Measurements from ENCODE around the gene CLCNKB. TPM values are rescaled to one million over a fixed set of nuclear protein-coding genes. Genes with fewer than 3 reads are reported as not detected.
"Not testable (repeated sequence)": the region's sequence is repeated elsewhere in the genome, so short reads cannot be mapped to it uniquely, and the experiment has no call there.

CLCNKB gene
- total and polyA plus RNA-seq, 12 donors = 0.57 to 3.4 (median 2.0) TPM

GRCh38 chr1:15997637-15998280, 45.8 kb upstream of the CLCNKB start:
- intact Hi-C loops (cut with DNase I) = loop anchor here in 2 of 10 donors (5.0 kb wide), 2 partner anchors 195 to 205 kb away; no protein-coding TSS in a partner anchor
- Histone ChIP-seq H3K27me3 (no peaks in the 10 kb centered on the region), H3K9me3 (no peaks in the 10 kb centered on the region), H3K27ac (no peak overlapping the region), H3K4me1 (no peaks in the 10 kb centered on the region), H3K36me3 (no peaks in the 10 kb centered on the region), H3K4me3 (no peak overlapping the region)
- 79 to 86% methylated on average over 9 of the region's 9 CpGs for WGBS, 2 donors
- ATAC-seq (no peak), DNase-seq (no peak)
- TF ChIP-seq CTCF (IDR thresholded peaks at IDR 0.05) = no peak

GRCh38 chr1:15998929-15999328, 44.7 kb upstream of the CLCNKB start:
- no peak for TF ChIP-seq CTCF (IDR thresholded peaks at IDR 0.05)
- intact Hi-C loops (cut with DNase I) = loop anchor here in 2 of 10 donors (5.0 kb wide), 2 partner anchors 197 to 207 kb away; no protein-coding TSS in a partner anchor
- no peak for DNase-seq
- Histone ChIP-seq H3K9me3 (no peaks in the 10 kb centered on the region), H3K36me3 (no peaks in the 10 kb centered on the region), H3K4me1 (no peaks in the 10 kb centered on the region), H3K4me3 (no peak overlapping the region), H3K27me3 (no peaks in the 10 kb centered on the region), H3K27ac (no peak overlapping the region)
- ATAC-seq = no peak
- WGBS, 2 donors = 95 to 96% methylated on average over 11 of the region's 11 CpGs

GRCh38 chr1:16001274-16001673, 42.3 kb upstream of the CLCNKB start:
- H3K36me3 ChIP-seq, ATAC-seq, H3K4me3 ChIP-seq, H3K9me3 ChIP-seq, H3K27ac ChIP-seq, DNase-seq, H3K27me3 ChIP-seq, H3K4me1 ChIP-seq: not testable (repeated sequence)
- intact Hi-C loops (cut with DNase I) = loop anchor here in 2 of 10 donors (2.0 to 10.0 kb wide), 3 partner anchors 40 to 186 kb away; no protein-coding TSS in a partner anchor
- WGBS, 2 donors = 81 to 94% methylated on average over 10 of the region's 10 CpGs

DNA sequence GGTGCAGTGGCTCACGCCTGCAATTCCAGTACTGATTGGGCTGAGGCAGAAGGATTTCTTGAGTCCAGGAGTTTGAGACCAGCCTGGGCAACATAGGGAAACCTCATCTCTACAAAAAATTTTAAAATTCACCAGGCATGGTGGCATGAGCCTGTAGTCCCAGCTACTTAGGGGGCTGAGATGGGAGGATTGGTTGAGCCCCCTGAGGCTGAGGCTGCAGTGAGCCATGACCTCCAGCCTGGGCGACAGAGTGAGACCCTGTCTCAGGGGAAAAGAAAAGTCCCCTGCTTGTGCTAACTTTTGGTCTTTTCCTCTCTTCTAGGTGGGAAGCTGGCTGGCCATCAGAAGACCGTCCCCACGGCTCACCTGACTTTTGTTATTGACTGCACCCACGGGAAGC, 38.0 kb upstream of the CLCNKB start:
- 84 to 89% methylated on average over 5 of the region's 5 CpGs for WGBS, 2 donors
- Histone ChIP-seq H3K9me3 (no peaks in the 10 kb centered on the region), H3K4me3 (no peak overlapping the region), H3K36me3 (no peaks in the 10 kb centered on the region), H3K4me1 (no peaks in the 10 kb centered on the region), H3K27ac (no peak overlapping the region), H3K27me3 (no peaks in the 10 kb centered on the region)
- intact Hi-C loops (cut with DNase I) = loop anchor here in 3 of 10 donors (5.0 to 10.0 kb wide), 2 partner anchors 47 to 179 kb away; no protein-coding TSS in a partner anchor
- DNase-seq = no peak
- no peak for TF ChIP-seq CTCF (IDR thresholded peaks at IDR 0.05)
- no peak for ATAC-seq

GRCh38 chr1:16006010-16006409, 37.6 kb upstream of the CLCNKB start:
- intact Hi-C loops (cut with DNase I) = loop anchor here in 4 of 10 donors (2.0 to 10.0 kb wide), 3 partner anchors 46 to 179 kb away; no protein-coding TSS in a partner anchor
- Histone ChIP-seq H3K4me1 (no peaks in the 10 kb centered on the region), H3K27me3 (no peaks in the 10 kb centered on the region), H3K27ac (no peak overlapping the region), H3K9me3 (no peaks in the 10 kb centered on the region), H3K36me3 (no peaks in the 10 kb centered on the region), H3K4me3 (no peak overlapping the region)
- TF ChIP-seq CTCF (IDR thresholded peaks at IDR 0.05) = no peak
- ATAC-seq (no peak), DNase-seq (no peak)
- 81 to 91% methylated on average over 11 of the region's 11 CpGs for WGBS, 2 donors

All from heart right ventricle (tissue), 16 donors.